HCT116 (cell line): ENCODE measurements around the gene ASS1. TPM values are rescaled to one million over a fixed set of nuclear protein-coding genes. Genes with fewer than 3 reads are reported as not detected.

Experiments
- ATAC-seq: fragments of 200-7000 bp; cut with Tn5 transposase; 2 replicates; pipeline ENCODE4 v1.9.1; 2020; ENCODE audit warnings: mild to moderate bottlenecking, moderate library complexity
- BruUV-seq: library from RNA; stranded (reverse); fragments of 400-500 nt; replicated peaks from 2 replicates; lab custom pipeline; 2021; lab: Mats Ljungman, UMichigan
- CTCF ChIA-PET: fragments of 300-600 bp; sonication (Branson Sonifier 250); formaldehyde crosslinking; loops from one replicate; lab custom pipeline; 2021; ENCODE audit warnings: antibody characterized with exemption; lab: Charles Lee
- POLR2A ChIA-PET: fragments of 300-600, 350-600 bp; sonication (Branson Sonifier 250); formaldehyde crosslinking; loops from one replicate; lab custom pipeline; 2021; ENCODE audit warnings: antibody characterized with exemption; lab: Charles Lee
- RAD21 ChIA-PET, 2 experiments: fragments of 300-600 bp; sonication (Branson Sonifier 250); formaldehyde crosslinking; loops; one replicate each; lab custom pipeline; 2023; ENCODE audit warnings: low total read pairs in 2 of 2; ENCODE audit not compliant: uncharacterized antibody in 2 of 2, unreplicated experiment in 2 of 2, low non-redundant PET in 1 of 2; lab: Charles Lee
- DNase-seq: peaks from one replicate; pipeline ENCODE4 v3.0.0-alpha.2; 2010; ENCODE audit warnings: low read depth, low spot score
- H2AFZ ChIP-seq: fragments of 200-600 bp; shearing (Covaris generic), sonication (generic); 2 replicates; pipeline ENCODE4 v1.6.1; 2017; ENCODE audit warnings: low read depth, mixed run types, mixed read lengths, antibody characterized with exemption, low read length; ENCODE audit not compliant: poor library complexity, severe bottlenecking
- H3K27ac ChIP-seq: 2 replicates; pipeline ENCODE4 v1.5.1; 2012; ENCODE audit warnings: low read depth, low read length
- H3K27me3 ChIP-seq: fragments of 200-600 bp; sonication (generic); 2 replicates; pipeline ENCODE4 v1.6.1; 2016; ENCODE audit warnings: mixed run types, low read length, mixed read lengths; ENCODE audit not compliant: insufficient read depth
- H3K36me3 ChIP-seq, 2 experiments: fragments of 200-500 bp in 1 of 2; fragments of 200-600 bp in 1 of 2; sonication (Bioruptor generic) in 1 of 2; sonication (generic) in 1 of 2; 2 replicates each; pipeline versions ENCODE4 v1.5.1 to v1.6.1; 2014 to 2016; ENCODE audit warnings: low read length in 2 of 2, inconsistent platforms in 1 of 2, mixed read lengths in 1 of 2, mixed run types in 1 of 2; ENCODE audit not compliant: insufficient read depth in 2 of 2, control insufficient read depth in 1 of 2
- H3K4me1 ChIP-seq, 2 experiments: fragments of 200-600 bp in 1 of 2; sonication (generic) in 1 of 2; 2 replicates each; pipeline versions ENCODE4 v1.5.1 to v1.6.1; 2012 to 2017; ENCODE audit warnings: low read length in 2 of 2, inconsistent platforms in 1 of 2, mild to moderate bottlenecking in 1 of 2, mixed read lengths in 1 of 2, mixed run types in 1 of 2, moderate library complexity in 1 of 2; ENCODE audit not compliant: insufficient read depth in 2 of 2, control insufficient read depth in 1 of 2
- H3K4me2 ChIP-seq: fragments of 200-600 bp; sonication (generic); 2 replicates; pipeline ENCODE4 v1.6.1; 2017; ENCODE audit warnings: mixed run types, low read length, mixed read lengths
- H3K4me3 ChIP-seq, 2 experiments: fragments of 200-600 bp in 1 of 2; sonication (generic) in 1 of 2; replicated peaks in 1 of 2; 2 replicates each; pipeline ENCODE4 v1.5.1; 2011 to 2016; ENCODE audit warnings: low read length in 2 of 2, control low read depth in 1 of 2, low read depth in 1 of 2, mild to moderate bottlenecking in 1 of 2, mixed read lengths in 1 of 2, mixed run types in 1 of 2
- H3K79me2 ChIP-seq: fragments of 200-600 bp; sonication (generic); 2 replicates; pipeline ENCODE4 v1.6.1; 2017; ENCODE audit warnings: mild to moderate bottlenecking, mixed run types, low read length, moderate library complexity, mixed read lengths; ENCODE audit not compliant: insufficient read depth
- H3K9ac ChIP-seq: fragments of 200-600 bp; sonication (generic); 2 replicates; pipeline ENCODE4 v1.6.1; 2016; ENCODE audit warnings: low read length, mixed read lengths
- H3K9me2 ChIP-seq: fragments of 200-600 bp; sonication (generic), shearing (Covaris generic); 2 replicates; pipeline ENCODE4 v1.6.1; 2017; ENCODE audit warnings: mixed run types, mild to moderate bottlenecking, moderate library complexity; ENCODE audit not compliant: insufficient read depth
- H3K9me3 ChIP-seq, 2 experiments: fragments of 200-500 bp in 1 of 2; fragments of 200-600 bp in 1 of 2; sonication (Bioruptor generic) in 1 of 2; sonication (generic) in 1 of 2; 2 replicates each; pipeline ENCODE4 v1.6.1; 2014 to 2017; ENCODE audit warnings: low read length in 2 of 2, mixed read lengths in 2 of 2, inconsistent platforms in 1 of 2, low read depth in 1 of 2, mild to moderate bottlenecking in 1 of 2, mixed run types in 1 of 2, moderate library complexity in 1 of 2; ENCODE audit not compliant: control insufficient read depth in 1 of 2, insufficient read depth in 1 of 2
- H4K20me1 ChIP-seq: fragments of 200-600 bp; sonication (generic), shearing (Covaris generic); 2 replicates; pipeline ENCODE4 v1.6.1; 2017; ENCODE audit warnings: mixed run types, mild to moderate bottlenecking, moderate library complexity; ENCODE audit not compliant: insufficient read depth
- ATF3 ChIP-seq: IDR thresholded peaks from 2 replicates; pipeline ENCODE4 v1.6.1; 2012
- CBX3 ChIP-seq: IDR thresholded peaks from 2 replicates; pipeline ENCODE4 v1.6.1; 2012; ENCODE audit warnings: low read depth
- CEBPB ChIP-seq: IDR thresholded peaks from 2 replicates; pipeline ENCODE4 v1.6.1; 2012; ENCODE audit warnings: low read depth
- EGR1 ChIP-seq: IDR thresholded peaks from 2 replicates; pipeline ENCODE4 v1.6.1; 2012; ENCODE audit warnings: low read depth
- EZH2 ChIP-seq: fragments of 200-600 bp; sonication (generic); IDR thresholded peaks from 2 replicates; pipeline ENCODE4 v1.6.1; 2017; ENCODE audit warnings: antibody characterized with exemption, mixed run types
- JUND ChIP-seq: IDR thresholded peaks from 2 replicates; pipeline ENCODE4 v1.6.1; 2012
- POLR2A ChIP-seq: IDR thresholded peaks from 2 replicates; pipeline ENCODE4 v1.7.0; 2011; ENCODE audit warnings: borderline replicate concordance; ENCODE audit not compliant: insufficient read depth, insufficient read length; ENCODE audit errors: extremely low read depth
- RAD21 ChIP-seq: IDR thresholded peaks from 2 replicates; pipeline ENCODE4 v1.6.1; 2012; ENCODE audit warnings: low read depth, mild to moderate bottlenecking
- SRF ChIP-seq: IDR thresholded peaks from 2 replicates; pipeline ENCODE4 v1.6.1; 2012; ENCODE audit warnings: low read depth
- TCF7L2 ChIP-seq: IDR thresholded peaks from 2 replicates; pipeline ENCODE4 v1.7.0; 2011; ENCODE audit warnings: borderline replicate concordance, inconsistent platforms; ENCODE audit not compliant: insufficient read depth, insufficient read length; ENCODE audit errors: extremely low read depth
- YY1 ChIP-seq: IDR thresholded peaks from 2 replicates; pipeline ENCODE4 v1.6.1; 2011; ENCODE audit warnings: low read length, low read depth, moderate library complexity, mild to moderate bottlenecking; ENCODE audit not compliant: insufficient replicate concordance; ENCODE audit errors: extremely low read depth
- ZBTB33 ChIP-seq: IDR thresholded peaks from 2 replicates; pipeline ENCODE4 v1.6.1; 2011; ENCODE audit warnings: mild to moderate bottlenecking, low read length, moderate library complexity; ENCODE audit not compliant: insufficient replicate concordance; ENCODE audit errors: extremely low read depth
- ZNF274 ChIP-seq: fragments of 200-500 bp; sonication (Bioruptor generic); IDR thresholded peaks from 2 replicates; pipeline ENCODE4 v1.6.1; 2014; ENCODE audit warnings: mild to moderate bottlenecking, low read depth, low read length, inconsistent platforms
- intact Hi-C: fragments of 100-400 bp; cut with micrococcal nuclease; formaldehyde crosslinking; loops from 2 replicates; pipeline ENCODE4 v1.10.0; 2022
- total RNA-seq: library from RNA; stranded (reverse); gene quantifications from one replicate; pipeline ENCODE4 v1.2.1, GENCODE V29; 2021; ENCODE audit not compliant: unreplicated experiment
- TF ChIP-seq, protein P1 (sequence below), 3 experiments: fragments of 200-600 bp in 1 of 3; sonication (generic) in 1 of 3; IDR thresholded peaks in 2 of 3; conservative IDR thresholded peaks in 1 of 3; 2 replicates each; pipeline ENCODE4 v1.5.1; 2012 to 2017; ENCODE audit warnings: low read depth in 2 of 3, low read length in 2 of 3, antibody characterized with exemption in 1 of 3, borderline replicate concordance in 1 of 3, control low read depth in 1 of 3, mild to moderate bottlenecking in 1 of 3, mixed read lengths in 1 of 3, mixed run types in 1 of 3, moderate library complexity in 1 of 3; ENCODE audit not compliant: insufficient read depth in 1 of 3
- TF ChIP-seq, protein P2 (sequence below): IDR thresholded peaks from 2 replicates; pipeline ENCODE4 v1.6.1; 2012

Gene ASS1
- total RNA-seq, 1 experiment from 2014 or later = 92.6 TPM

- ChIA-PET CTCF (no interaction called here), RAD21 (no interaction called here), POLR2A (interaction anchor here (0.7 kb wide), 1 partner anchor 19 kb away, joined by 3 read pairs; no protein-coding TSS in a partner anchor)
- peak; percentile 67 for ATAC-seq
- Histone ChIP-seq H3K27me3 (no peaks in the 10 kb centered on the region), H3K4me3 (no peak overlapping the region), H4K20me1 (no peaks in the 10 kb centered on the region), H3K4me1 (no peaks in the 10 kb centered on the region), H3K36me3 (no peaks in the 10 kb centered on the region), H3K9me2 (no peaks in the 10 kb centered on the region), H2AFZ (no peak overlapping the region), H3K27ac (no peak overlapping the region), H3K9me3 (no peaks in the 10 kb centered on the region), H3K79me2 (no peaks in the 10 kb centered on the region), H3K4me2 (no peak overlapping the region), H3K9ac (no peak overlapping the region)
- intact Hi-C loops = no loop called here
- TF ChIP-seq JUND (no peak), EZH2 (no peak), RAD21 (peak; percentile 55), CBX3 (no peak)
- TF ChIP-seq, protein P1, sequence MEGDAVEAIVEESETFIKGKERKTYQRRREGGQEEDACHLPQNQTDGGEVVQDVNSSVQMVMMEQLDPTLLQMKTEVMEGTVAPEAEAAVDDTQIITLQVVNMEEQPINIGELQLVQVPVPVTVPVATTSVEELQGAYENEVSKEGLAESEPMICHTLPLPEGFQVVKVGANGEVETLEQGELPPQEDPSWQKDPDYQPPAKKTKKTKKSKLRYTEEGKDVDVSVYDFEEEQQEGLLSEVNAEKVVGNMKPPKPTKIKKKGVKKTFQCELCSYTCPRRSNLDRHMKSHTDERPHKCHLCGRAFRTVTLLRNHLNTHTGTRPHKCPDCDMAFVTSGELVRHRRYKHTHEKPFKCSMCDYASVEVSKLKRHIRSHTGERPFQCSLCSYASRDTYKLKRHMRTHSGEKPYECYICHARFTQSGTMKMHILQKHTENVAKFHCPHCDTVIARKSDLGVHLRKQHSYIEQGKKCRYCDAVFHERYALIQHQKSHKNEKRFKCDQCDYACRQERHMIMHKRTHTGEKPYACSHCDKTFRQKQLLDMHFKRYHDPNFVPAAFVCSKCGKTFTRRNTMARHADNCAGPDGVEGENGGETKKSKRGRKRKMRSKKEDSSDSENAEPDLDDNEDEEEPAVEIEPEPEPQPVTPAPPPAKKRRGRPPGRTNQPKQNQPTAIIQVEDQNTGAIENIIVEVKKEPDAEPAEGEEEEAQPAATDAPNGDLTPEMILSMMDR (IDR thresholded peaks at IDR 0.05 in 2 of 3, conservative IDR thresholded peaks at IDR 0.05 in 1 of 3; ENCODE audit: borderline replicate concordance in 1 of 3, insufficient read depth in 1 of 3, low read depth in 2 of 3, low read length in 2 of 3) = peak in 2 of 3 experiments; percentile 11 to 35; a peak in 2 of 6 replicates
- no peak for DNase-seq
- no TSS peak for BruUV-seq
Measured at GRCh38 chr9:130417602-130418001, 27.2 kb upstream of the ASS1 start.

DNA sequence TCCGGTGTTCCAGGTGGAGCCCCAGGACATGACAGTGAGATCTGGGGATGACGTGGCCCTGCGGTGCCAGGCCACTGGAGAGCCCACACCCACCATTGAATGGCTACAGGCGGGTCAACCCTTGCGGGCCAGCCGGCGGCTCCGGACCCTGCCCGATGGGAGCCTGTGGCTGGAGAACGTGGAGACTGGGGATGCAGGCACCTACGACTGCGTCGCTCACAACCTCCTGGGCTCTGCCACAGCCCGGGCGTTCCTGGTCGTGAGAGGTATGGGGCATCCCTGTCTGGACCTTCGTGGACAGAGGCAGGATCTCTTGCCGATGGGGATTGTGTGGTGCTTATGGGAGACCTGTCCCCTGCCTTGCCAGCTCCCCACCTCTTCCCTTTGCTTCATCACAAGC, 26.0 kb upstream of the ASS1 start:
- intact Hi-C loops = no loop called here
- Histone ChIP-seq H2AFZ (no peak overlapping the region), H3K27me3 (no peaks in the 10 kb centered on the region), H3K9me2 (no peaks in the 10 kb centered on the region), H4K20me1 (no peaks in the 10 kb centered on the region), H3K9me3 (no peaks in the 10 kb centered on the region), H3K79me2 (no peaks in the 10 kb centered on the region), H3K27ac (no peak overlapping the region), H3K4me2 (no peak overlapping the region), H3K9ac (no peak overlapping the region), H3K36me3 (no peaks in the 10 kb centered on the region), H3K4me3 (no peak overlapping the region), H3K4me1 (no peaks in the 10 kb centered on the region)
- TF ChIP-seq EGR1 (no peak), CEBPB (no peak), TCF7L2 (no peak), YY1 (no peak), SRF (no peak), ZBTB33 (no peak), POLR2A (no peak), ATF3 (no peak), ZNF274 (no peak), JUND (no peak)
- TF ChIP-seq, protein P2, sequence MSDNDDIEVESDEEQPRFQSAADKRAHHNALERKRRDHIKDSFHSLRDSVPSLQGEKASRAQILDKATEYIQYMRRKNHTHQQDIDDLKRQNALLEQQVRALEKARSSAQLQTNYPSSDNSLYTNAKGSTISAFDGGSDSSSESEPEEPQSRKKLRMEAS = no peak
- DNase-seq (no peak), ATAC-seq (no peak)
- ChIA-PET RAD21 (no interaction called here), CTCF (no interaction called here), POLR2A (no interaction called here)
- no TSS peak for BruUV-seq
